22Rv1 (cell line): Measurements from ENCODE around the gene CDKAL1.
"Not testable (repeated sequence)": the region's sequence is repeated elsewhere in the genome, so short reads cannot be mapped to it uniquely, and the experiment has no call there.

Source experiments
- ZFX ChIP-seq: fragments of 450-650 bp; IDR thresholded peaks from 2 replicates; pipeline ENCODE4 v1.6.1; 2017; ENCODE audit warnings: antibody characterized with exemption, borderline replicate concordance
- TF ChIP-seq, protein P1 (sequence below): fragments of 450-650 bp; IDR thresholded peaks from 2 replicates; pipeline ENCODE4 v1.5.1; 2017; ENCODE audit warnings: mild to moderate bottlenecking

DNA sequence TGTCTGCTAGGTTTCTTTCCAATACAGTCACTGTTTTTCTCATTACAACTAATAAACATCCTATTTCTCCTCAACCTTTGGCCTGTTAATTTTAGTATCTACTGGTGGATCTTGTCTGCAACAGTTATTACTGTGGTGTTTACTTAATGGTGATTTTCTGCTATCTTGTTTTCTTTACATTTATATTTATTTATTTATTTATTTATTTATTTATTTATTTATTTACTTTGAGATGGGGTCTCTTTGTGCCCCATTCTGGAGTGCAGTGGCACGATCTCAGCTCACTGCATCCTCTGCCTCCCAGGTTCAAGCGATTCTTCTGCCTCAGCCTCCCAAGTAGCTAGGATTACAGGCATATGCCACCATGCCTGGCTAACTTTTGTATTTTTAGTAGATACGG lies 15.1 kb downstream of the CDKAL1 start:
- TF ChIP-seq, protein P1, sequence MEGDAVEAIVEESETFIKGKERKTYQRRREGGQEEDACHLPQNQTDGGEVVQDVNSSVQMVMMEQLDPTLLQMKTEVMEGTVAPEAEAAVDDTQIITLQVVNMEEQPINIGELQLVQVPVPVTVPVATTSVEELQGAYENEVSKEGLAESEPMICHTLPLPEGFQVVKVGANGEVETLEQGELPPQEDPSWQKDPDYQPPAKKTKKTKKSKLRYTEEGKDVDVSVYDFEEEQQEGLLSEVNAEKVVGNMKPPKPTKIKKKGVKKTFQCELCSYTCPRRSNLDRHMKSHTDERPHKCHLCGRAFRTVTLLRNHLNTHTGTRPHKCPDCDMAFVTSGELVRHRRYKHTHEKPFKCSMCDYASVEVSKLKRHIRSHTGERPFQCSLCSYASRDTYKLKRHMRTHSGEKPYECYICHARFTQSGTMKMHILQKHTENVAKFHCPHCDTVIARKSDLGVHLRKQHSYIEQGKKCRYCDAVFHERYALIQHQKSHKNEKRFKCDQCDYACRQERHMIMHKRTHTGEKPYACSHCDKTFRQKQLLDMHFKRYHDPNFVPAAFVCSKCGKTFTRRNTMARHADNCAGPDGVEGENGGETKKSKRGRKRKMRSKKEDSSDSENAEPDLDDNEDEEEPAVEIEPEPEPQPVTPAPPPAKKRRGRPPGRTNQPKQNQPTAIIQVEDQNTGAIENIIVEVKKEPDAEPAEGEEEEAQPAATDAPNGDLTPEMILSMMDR, result not testable (repeated sequence)
- not testable (repeated sequence) for TF ChIP-seq ZFX
